ENCODE data around the gene GABBR2.

Gene GABBR2

DNA sequence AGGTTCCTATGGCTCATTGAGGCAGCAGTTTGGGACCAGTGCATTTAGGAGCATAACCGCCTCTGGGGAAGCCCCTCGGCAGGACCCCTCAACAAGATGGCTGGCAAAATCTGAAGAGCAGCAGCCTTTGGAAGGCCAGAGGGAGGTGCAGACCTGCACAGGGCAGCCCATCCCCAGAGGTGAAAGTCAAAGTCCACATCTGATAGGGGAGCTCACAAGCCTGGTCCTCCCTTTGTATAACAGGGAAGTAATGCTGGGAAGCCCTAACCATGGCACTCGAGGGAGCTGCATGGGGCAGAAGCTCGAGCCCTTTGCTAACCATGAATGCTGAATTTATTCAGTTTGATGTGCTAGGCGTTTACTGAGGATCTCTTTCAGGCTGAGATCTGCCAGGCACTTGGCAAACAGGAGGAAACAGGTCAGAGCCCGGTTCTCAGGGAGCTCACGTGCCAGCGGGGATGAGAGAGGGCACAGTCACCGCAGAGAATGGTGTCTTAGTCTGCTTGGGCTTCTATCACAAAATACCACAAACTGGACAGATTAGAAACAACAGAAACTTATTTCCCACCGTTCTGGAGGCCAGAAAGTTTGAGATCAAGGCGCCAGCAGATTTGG is 114.1 kb downstream of the GABBR2 start:
- TF ChIP-seq GATA3 (IDR thresholded peaks at IDR 0.05; ENCODE audit: low read depth, low read length) (no peak), GATA2 (IDR thresholded peaks at IDR 0.05; ENCODE audit: low read depth, low read length) (no peak)

DNA sequence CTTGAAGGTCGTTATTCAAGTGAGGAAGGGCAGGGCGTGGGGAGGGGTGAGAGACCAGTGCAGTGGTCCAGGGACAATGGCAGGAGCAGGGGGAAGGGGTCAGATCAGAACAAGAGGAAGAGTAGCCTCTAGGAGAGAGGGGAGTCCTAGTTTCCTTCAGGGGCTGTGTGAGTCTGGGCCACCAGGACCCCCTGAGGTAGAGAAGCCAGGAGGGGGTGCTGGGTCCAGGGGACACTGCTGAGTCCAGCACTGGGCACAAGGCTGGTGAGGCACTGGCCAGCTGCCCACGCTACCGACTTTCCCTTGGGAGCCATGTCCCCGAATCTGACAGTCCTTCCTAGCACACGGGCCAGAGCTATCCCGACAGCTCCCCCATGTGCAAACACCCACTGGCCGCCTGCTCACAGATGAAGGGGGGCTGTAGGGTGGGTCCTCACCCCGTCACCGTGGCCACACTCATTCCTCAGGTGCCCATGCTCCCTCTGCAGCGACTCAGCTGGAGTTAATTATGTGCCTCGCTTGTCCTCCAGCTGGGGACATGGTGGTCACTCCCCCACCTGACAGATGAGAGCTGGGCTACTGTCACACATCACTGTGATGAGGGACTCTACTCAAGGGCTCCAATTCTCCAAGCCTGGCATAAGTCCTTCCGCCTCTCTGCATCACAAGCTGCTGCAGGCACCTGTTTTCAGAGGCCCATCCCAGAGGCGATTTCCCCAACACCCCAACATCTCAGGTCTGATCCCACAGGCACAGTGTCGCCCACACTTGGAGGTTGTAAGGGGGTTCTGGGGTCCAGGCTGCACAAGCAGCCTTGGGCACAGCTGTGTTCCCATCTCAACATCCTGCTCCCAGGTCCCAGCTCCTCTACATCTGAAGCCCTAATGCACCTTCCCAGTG is 115.1 kb downstream of the GABBR2 start:
- TF ChIP-seq GATA3 (IDR thresholded peaks at IDR 0.05; ENCODE audit: low read depth, low read length) = no peak

DNA sequence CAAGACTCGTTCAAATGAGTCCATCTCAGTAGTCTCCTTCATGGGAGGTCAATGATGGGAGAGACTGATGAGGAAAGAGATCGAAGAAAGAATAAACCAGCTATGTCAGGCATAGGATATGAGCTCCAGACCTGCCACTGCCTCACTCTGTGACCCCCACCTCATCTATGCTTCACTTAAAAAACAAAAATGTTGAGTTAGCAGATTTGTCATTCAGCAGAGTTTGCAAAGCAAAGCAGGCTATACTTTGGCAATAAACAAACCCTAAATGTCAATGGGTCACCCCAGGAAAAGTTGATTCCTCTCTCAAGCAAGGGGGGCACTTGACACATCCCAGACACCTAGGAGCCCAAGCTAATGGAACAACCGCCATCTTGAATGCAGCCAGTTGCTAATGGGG is 117.0 kb downstream of the GABBR2 start:
- no peak for TF ChIP-seq GATA3 (IDR thresholded peaks at IDR 0.05; ENCODE audit: low read depth, low read length)
- no peak for TF ChIP-seq GATA2 (IDR thresholded peaks at IDR 0.05; ENCODE audit: low read depth, low read length)

DNA sequence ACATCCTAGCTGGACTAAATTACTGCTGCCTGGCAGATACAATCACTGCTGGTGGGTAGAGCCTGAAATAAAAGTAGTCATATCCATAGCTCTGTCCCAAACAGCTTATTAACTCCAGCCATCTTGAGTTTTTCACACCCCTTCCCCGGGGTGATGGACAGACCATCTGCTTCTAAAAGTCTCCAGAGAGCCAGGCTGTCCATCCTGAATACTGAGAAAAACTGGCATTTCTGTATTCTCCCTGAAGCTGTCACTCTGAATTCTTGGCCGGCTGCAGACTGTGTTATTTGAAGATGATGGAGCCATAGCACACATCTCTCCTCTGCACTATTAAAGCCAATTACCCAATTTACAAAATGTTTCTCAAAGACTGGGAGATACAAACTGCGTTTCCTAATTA is 118.6 kb downstream of the GABBR2 start:
- no peak for TF ChIP-seq GATA3 (IDR thresholded peaks at IDR 0.05; ENCODE audit: low read depth, low read length)
- no peak for TF ChIP-seq GATA2 (IDR thresholded peaks at IDR 0.05; ENCODE audit: low read depth, low read length)

DNA sequence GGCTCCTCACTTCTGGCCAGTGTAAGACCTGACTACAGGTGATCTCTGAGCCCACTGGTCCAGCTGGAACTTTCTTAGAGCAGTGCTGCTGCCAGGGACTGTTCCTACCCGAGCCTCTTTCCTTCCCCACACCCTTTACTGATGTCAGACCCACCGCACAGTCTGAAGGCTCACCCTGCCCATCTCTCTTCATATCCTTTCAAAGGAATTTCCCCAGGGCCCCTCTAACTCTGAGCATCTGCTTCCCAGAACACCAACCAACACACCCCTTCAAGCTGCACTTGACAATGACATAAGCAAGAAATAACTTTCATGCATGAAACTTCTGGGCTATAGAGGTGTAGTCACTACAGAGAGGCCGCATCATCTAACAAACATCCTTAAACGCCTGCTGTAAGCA is 119.6 kb downstream of the GABBR2 start:
- TF ChIP-seq GATA3 (IDR thresholded peaks at IDR 0.05; ENCODE audit: low read depth, low read length) (no peak), GATA2 (IDR thresholded peaks at IDR 0.05; ENCODE audit: low read depth, low read length) (no peak)

DNA sequence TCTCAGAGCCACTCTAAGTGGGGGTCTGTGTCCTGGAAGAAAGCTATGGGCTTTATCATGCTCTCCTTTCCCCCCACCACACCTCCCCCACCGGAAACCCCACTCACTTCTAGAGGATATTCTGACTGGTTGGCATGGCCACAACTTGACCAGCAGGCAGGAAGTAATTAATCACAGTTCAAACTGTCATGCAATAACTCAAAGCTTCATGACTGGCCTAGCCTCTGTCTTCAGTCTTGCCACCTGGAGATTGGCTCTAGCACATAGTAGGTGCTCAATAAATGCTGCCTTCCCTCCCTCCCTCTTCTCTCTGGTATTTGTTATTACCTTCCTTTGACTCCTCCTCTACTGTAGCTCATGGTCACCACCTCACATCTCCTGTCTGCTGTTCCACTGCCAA is 124.7 kb downstream of the GABBR2 start:
- TF ChIP-seq GATA3 (IDR thresholded peaks at IDR 0.05; ENCODE audit: low read depth, low read length) = no peak

DNA sequence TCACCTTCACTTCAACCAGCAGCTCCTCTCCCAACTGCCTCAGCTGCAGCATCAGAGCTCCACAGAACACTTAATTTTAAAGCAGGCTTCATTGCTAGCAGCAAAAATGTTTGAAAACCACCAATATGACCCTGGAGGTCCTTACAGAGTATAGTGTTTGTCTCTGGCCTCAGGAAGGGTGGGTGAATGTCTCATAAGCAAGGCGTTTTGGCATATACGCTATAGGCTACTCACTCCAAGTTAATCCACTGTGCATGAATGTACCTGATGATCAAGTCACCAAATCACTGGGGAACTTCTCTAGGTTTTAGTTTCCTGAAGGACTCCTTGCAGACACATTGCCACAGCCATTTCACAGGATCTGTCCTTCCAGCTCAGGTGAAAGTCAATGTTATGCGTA is 125.3 kb downstream of the GABBR2 start:
- TF ChIP-seq GATA2 (IDR thresholded peaks at IDR 0.05; ENCODE audit: low read depth, low read length) (no peak), GATA3 (IDR thresholded peaks at IDR 0.05; ENCODE audit: low read depth, low read length) (no peak)

DNA sequence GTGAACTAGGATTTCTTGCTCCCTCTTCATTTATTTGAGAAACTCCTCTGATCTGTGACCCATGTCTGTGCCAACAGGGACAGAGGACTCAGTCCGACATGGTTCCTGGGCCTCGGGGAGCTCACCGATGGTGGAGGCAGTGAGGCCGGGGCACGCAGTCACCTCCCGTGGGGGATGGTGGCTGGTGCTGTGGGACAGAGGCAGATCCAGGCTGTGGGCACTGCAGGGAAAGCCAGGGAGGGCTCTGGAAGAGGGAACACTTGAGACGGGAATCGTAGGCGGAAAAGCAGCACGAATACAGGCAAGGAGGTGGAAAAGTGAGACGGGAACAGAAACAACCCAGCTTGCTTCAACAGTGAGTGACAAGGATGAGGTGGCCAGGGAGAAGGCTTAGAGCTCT is 127.8 kb downstream of the GABBR2 start:
- TF ChIP-seq GATA2 (IDR thresholded peaks at IDR 0.05; ENCODE audit: low read depth, low read length) (no peak), GATA3 (IDR thresholded peaks at IDR 0.05; ENCODE audit: low read depth, low read length) (no peak)

DNA sequence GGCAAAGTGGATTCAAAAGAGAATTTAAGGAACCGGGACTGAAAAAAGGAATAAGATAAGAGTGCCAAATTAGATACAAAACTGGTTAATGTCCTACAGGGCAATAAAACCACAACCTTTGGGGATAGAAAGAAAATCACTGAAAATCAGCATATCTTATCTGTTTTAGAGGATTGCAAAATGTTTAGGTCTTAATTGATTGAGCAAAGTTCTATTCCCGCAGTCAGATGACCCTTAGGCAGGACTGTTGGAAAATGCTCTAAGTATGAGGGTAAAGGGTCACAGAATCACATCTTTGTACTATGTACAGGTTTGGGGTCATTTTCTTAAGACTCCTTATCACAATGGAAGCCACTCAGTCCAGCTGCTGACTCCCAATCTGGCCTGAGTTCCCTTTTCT is 129.0 kb downstream of the GABBR2 start:
- TF ChIP-seq GATA2 (IDR thresholded peaks at IDR 0.05; ENCODE audit: low read depth, low read length) (no peak), GATA3 (IDR thresholded peaks at IDR 0.05; ENCODE audit: low read depth, low read length) (no peak)

DNA sequence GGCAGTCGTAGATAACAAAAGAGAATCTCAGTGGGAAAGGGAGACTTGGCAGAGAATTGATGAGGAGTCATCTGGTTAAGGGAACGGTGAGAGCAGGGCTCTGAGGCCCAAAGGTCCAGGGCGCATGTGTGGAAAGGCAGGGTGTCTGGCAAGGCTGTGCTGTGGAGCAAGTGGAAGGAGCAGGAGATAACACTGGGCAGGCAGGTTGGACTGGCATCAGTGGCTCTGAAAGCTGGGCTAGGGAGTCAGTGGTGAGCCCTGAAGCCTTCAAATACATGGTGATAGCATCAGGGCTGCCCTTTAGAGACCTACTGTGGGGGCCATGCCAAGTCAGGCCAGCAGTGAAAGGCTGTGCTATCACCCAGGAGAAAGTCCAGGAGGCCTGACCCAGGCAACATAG is 131.3 kb downstream of the GABBR2 start:
- TF ChIP-seq GATA3 (IDR thresholded peaks at IDR 0.05; ENCODE audit: low read depth, low read length) = no peak
- TF ChIP-seq GATA2 (IDR thresholded peaks at IDR 0.05; ENCODE audit: low read depth, low read length) = no peak

DNA sequence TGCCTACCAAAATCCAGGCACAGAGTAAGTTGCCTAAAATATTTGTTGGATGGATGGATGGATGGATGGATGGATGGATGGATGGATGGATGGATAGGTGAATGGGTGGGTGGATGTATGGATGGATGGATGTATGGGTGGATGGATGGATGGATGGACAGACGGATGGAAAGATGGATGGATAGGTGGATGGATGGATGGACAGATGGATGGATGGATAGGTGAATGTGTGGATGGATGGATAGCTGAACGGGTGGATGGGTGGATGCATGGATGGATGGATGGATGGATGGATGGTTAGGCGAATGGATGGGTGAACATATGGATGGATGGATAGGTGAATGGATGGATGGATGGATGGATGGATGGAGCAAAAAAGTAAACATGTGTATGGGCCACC is 131.9 kb downstream of the GABBR2 start:
- TF ChIP-seq GATA2 (IDR thresholded peaks at IDR 0.05; ENCODE audit: low read depth, low read length) (no peak), GATA3 (IDR thresholded peaks at IDR 0.05; ENCODE audit: low read depth, low read length) (no peak)

DNA sequence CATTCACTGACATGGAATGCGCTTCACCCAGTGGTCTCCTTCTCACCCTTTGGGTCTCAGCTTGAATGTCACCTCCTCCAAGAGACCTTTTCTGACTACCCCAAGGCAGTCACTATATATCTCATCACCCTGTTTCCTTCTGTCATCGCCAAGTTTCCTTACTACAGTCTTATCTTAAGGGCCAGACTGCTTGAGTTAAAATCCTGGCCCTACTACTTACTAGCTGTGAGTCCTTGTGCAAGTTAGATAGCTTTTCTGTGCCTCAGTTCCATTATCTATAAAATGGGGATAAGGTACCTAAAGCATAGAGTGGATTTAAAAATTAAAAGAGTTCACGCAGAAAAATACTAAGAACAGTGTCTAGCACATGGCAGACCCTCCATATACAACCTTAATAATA is 132.4 kb downstream of the GABBR2 start:
- TF ChIP-seq GATA3 (IDR thresholded peaks at IDR 0.05; ENCODE audit: low read depth, low read length) (no peak), GATA2 (IDR thresholded peaks at IDR 0.05; ENCODE audit: low read depth, low read length) (no peak)

DNA sequence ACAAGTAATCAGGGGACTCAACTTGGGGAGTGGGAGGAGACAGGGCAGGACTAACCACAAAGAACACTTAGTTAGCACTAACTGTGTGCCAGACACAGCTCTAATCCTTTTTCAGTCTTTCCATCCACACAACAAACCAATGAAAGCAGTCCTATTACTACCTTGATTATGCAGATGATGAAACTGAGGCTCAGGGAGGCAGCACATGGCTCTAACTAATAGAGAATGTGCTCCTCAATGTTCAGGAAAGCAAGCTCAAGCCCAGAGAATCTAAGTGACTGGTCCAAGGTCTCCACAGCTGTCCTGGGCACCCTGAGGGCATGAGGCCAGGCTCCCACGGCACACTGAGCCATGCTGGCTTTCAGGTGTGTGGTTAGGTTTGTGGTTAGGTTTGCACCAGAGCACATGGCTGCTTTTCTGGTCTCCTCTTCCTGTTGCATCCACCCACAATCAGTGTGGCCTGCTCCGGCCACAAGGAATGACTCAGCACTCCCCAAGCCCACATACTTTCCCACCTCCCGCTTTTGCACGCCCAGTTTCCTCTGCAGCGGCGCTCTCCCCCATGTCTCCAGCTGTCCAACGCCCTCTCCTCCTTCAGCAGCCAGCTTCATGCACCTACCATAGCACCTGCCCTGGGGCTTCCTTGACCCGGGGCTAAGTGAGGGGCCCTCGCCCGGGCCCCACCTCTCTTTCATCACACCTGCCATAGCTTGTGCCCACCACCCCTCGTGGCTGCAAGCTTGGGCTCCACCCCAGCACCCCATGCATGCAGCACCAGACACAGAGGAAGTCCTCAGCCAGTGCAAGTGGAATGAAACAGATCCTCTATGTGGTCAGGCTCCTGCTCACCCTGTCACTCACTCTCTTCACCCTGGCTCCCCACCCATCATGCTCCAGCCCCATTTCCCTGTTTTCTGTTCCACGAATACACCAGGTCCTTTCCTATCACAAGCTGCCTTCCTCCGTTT is 133.1 kb downstream of the GABBR2 start:
- no peak for TF ChIP-seq GATA3 (IDR thresholded peaks at IDR 0.05; ENCODE audit: low read depth, low read length)
- no peak for TF ChIP-seq GATA2 (IDR thresholded peaks at IDR 0.05; ENCODE audit: low read depth, low read length)

DNA sequence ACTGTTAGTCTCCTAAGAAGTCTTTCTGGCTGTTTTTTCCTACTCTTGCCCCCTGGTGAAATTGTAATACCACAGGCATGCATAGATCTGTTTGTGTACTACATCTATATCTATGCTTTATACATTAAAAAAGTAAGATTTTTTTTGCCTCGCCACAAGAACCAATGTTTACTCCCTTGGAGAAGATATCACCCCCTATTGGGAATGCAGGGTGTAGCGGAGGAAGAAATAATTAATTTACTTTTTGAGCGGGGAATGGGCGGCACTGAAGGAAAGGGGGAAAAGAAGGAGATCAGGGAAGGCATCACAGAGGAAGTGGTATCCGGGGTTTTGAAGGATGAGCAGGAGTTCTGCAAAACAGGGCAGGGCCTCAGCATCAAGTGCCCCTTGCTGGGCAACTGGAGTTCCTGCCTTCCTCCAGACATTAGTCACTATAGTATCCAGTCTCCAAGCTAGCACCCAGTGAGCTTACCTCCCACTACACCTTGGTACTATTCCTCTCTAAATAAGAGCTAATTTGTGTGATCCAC is 134.9 kb downstream of the GABBR2 start:
- TF ChIP-seq GATA3 (IDR thresholded peaks at IDR 0.05; ENCODE audit: low read depth, low read length) (no peak), GATA2 (IDR thresholded peaks at IDR 0.05; ENCODE audit: low read depth, low read length) (no peak)
